Central memory CD8-positive, alpha-beta T cell (primary cell): Measurements from ENCODE around the gene NIPBL.
A peak's percentile ranks its signal among the peaks of the same experiment; 100 is the strongest.

Experiments
- ATAC-seq: fragments of 150-1000 bp; cut with Tn5 transposase; replicated peaks from 2 replicates; pipeline ENCODE4 v1.10.0; 2022; ENCODE audit warnings: mild to moderate bottlenecking, moderate FRiP score, moderate number of reproducible peaks; ENCODE audit not compliant: poor library complexity, severe bottlenecking; ENCODE audit errors: extremely low read depth
- DNase-seq, 2 donors: peaks; one replicate each; pipeline ENCODE4 v3.0.0; 2021; ENCODE audit warnings: low spot score in 2 of 2
- H3K27ac Mint-ChIP-seq: one replicate; pipeline ENCODE4 v1.8.0; 2022; ENCODE audit warnings: low read depth, mild to moderate bottlenecking, moderate library complexity, mixed read lengths
- H3K27me3 Mint-ChIP-seq: one replicate; pipeline ENCODE4 v1.8.0; 2022; ENCODE audit warnings: mixed read lengths
- H3K36me3 Mint-ChIP-seq: one replicate; pipeline ENCODE4 v1.8.0; 2022; ENCODE audit warnings: mild to moderate bottlenecking, moderate library complexity, mixed read lengths; ENCODE audit not compliant: insufficient read depth
- H3K4me1 Mint-ChIP-seq: one replicate; pipeline ENCODE4 v1.8.0; 2022; ENCODE audit warnings: mixed read lengths
- H3K4me3 Mint-ChIP-seq: one replicate; pipeline ENCODE4 v1.8.0; 2022; ENCODE audit warnings: mild to moderate bottlenecking, moderate library complexity, mixed read lengths
- H3K9me3 Mint-ChIP-seq: one replicate; pipeline ENCODE4 v1.8.0; 2022; ENCODE audit warnings: mixed read lengths

Gene NIPBL

DNA sequence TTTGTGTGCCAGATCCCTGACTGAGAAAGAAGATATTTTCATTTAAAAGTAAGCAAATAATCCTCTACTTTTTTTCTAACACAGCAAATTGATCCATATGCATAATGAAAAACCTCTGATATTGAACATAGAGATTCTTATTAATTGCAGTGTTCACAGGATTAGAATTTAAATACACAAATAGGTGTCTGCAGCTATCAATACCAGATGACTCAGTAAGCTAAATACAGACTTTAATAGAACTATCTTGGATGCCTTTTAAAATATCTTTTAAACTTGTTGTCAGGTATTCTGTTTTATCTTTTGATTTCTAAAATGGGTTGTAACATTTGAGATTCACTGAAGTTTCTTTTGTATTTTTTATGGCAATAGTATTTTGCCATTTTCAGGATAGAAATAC is 43.1 kb downstream of the NIPBL start:
- peaks cover 43% of the 10 kb centered on the region for H3K4me1 Mint-ChIP-seq
- H3K36me3 Mint-ChIP-seq: peaks cover 4% of the 10 kb centered on the region
- DNase-seq (no peak), ATAC-seq (no peak)
- no peak overlapping the region for H3K4me3 Mint-ChIP-seq
- no peaks in the 10 kb centered on the region for H3K27me3 Mint-ChIP-seq
- H3K27ac Mint-ChIP-seq: no peak overlapping the region
- no peaks in the 10 kb centered on the region for H3K9me3 Mint-ChIP-seq

DNA sequence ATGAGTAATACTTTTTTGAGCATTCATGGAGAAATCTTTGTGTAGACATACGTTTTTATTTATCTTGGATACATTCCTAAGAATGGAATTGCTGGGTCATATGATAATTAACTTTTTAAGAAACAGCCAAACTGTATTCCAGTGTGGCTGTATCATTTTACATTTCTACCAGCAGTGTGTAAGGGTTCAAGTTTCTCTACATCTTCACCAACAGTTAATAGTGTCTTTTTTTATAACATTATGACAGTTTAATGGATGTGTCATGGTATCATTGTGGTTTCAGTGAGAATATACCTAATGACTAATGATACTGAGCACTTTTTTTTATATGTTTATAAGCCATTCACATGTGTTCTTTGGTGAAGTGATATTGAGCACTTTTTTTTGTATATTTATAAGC is 52.4 kb downstream of the NIPBL start:
- Mint-ChIP-seq H3K4me3 (no peak overlapping the region), H3K27me3 (no peaks in the 10 kb centered on the region), H3K36me3 (no peaks in the 10 kb centered on the region), H3K9me3 (no peaks in the 10 kb centered on the region), H3K4me1 (peaks cover 64% of the 10 kb centered on the region), H3K27ac (peak overlapping the region; percentile 16)
- peak; percentile 58 for ATAC-seq
- DNase-seq: no peak

DNA sequence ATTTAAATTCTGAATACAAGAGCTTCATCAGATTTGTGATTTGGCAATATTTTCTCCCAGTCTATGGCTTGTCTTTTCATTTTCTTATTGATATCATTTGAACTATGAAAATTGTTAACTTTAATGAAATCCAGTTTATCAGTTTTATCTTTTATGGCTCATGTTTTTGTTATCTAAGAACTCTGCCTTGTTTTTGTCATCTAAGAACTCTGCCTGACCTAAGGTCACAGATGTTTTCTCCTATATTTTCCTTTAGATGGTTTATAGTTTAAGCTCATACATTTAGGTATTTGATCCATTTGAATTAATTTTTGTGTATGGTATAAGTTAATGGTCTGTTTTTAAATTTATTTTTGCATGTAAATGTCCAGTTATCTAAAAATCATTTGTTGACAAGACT is 52.9 kb downstream of the NIPBL start:
- no peak for ATAC-seq
- H3K36me3 Mint-ChIP-seq: no peaks in the 10 kb centered on the region

DNA sequence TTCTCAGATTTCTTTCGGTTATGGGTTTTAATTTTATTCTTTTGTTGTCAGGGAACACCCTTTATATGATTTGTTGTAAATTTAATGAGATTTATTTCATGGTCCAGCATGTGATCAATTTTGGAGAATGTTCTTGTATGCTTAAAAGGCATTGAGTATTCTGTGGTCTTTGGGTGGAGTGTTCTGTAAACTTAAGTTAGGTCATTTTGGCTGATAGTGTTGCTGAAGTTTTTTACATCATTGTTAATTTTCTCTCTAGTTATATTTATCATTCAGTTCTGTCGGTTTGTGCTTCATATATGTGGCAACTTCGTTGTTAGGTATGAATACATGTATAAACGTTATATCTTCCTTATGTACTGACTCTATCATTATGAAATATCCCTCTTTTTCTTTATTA is 55.5 kb downstream of the NIPBL start:
- Mint-ChIP-seq H3K27me3 (no peaks in the 10 kb centered on the region), H3K27ac (peak overlapping the region; percentile 52), H3K9me3 (no peaks in the 10 kb centered on the region), H3K4me1 (peaks cover 80% of the 10 kb centered on the region), H3K4me3 (no peak overlapping the region), H3K36me3 (no peaks in the 10 kb centered on the region)
- ATAC-seq (no peak), DNase-seq (no peak)

More for the DNA sequence above, 52.9 kb downstream of the NIPBL start:
- no peaks in the 10 kb centered on the region for H3K9me3 Mint-ChIP-seq
- no peak overlapping the region for H3K27ac Mint-ChIP-seq
- no peak overlapping the region for H3K4me3 Mint-ChIP-seq
- DNase-seq: no peak
- peaks cover 69% of the 10 kb centered on the region for H3K4me1 Mint-ChIP-seq
- no peaks in the 10 kb centered on the region for H3K27me3 Mint-ChIP-seq

DNA sequence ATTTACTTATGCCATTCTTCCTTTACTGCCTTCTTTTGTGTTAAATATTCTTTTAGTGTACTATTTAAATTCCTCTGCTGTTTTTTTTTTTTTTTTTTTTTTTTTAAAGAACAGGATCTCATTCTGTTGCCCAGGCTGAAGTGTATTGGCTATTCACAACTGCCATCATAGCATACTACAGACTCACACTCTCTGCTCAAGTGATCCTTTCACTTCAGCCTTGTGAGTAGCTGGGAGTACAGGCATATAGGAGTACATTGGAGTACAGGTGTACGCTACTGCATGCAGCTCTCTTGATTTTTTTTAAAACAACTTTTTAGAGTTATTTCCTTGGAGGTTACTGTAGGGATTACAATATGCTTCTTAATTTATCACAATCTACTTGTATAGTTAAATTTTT is 56.1 kb downstream of the NIPBL start:
- ATAC-seq: no peak
- H3K4me1 Mint-ChIP-seq: peaks cover 80% of the 10 kb centered on the region
- H3K9me3 Mint-ChIP-seq: no peaks in the 10 kb centered on the region
- no peaks in the 10 kb centered on the region for H3K36me3 Mint-ChIP-seq
- H3K27ac Mint-ChIP-seq: peak overlapping the region; percentile 52
- no peaks in the 10 kb centered on the region for H3K27me3 Mint-ChIP-seq
- no peak overlapping the region for H3K4me3 Mint-ChIP-seq
- no peak for DNase-seq

DNA sequence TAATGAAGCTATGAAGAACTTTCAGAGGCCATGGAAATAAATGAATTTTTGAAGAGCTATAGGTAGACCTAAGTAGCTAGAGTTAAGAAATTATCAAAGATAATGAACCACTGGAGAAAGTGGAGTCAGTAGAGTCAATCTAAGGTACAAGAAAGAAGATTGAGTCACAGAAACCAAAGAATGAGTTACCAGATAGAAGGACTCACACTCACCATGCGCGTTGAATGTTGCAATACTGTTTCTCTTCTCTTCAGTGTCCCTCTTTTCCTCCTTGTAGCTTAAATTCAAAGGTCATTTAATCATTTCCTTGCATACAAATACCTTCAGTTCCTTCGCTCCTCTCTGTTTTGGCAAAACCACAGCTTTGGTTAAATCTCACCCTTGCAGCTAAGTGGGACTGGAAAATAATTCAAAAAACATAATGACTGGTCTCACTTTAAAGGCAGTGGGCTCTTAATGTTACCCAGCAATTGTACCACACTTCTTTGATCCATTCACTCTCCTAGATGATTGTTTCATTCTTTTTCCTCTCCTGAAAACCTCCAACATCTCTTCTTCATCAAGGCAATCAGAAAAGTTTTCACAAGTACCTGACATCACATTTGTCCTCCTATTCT is 58.3 kb downstream of the NIPBL start:
- H3K36me3 Mint-ChIP-seq: peaks cover 2% of the 10 kb centered on the region
- ATAC-seq (no peak), DNase-seq (no peak)
- H3K9me3 Mint-ChIP-seq: no peaks in the 10 kb centered on the region
- H3K4me1 Mint-ChIP-seq: peaks cover 70% of the 10 kb centered on the region
- no peaks in the 10 kb centered on the region for H3K27me3 Mint-ChIP-seq
- no peak overlapping the region for H3K4me3 Mint-ChIP-seq
- H3K27ac Mint-ChIP-seq: no peak overlapping the region

DNA sequence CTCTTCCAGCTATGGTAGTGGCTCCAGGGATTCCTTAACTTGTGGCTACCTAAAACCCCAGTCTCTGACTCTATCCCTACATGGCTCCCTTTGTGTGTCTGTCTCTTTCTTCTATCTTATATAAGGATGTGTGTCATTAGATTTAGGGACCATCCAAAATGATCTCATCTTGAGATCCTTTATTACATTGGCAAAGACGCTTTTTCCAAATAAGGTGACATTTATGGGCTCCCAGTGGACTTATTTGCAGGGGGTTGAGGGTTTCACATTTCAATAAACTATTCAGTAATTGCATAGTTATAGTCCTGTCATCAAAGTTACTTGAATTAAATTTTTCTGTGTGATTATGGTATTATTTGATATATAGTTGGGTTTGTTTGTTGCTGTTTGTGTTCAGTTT is 59.2 kb downstream of the NIPBL start:
- Mint-ChIP-seq H3K27ac (no peak overlapping the region), H3K36me3 (peaks cover 2% of the 10 kb centered on the region), H3K4me3 (no peak overlapping the region), H3K27me3 (no peaks in the 10 kb centered on the region), H3K4me1 (peaks cover 69% of the 10 kb centered on the region), H3K9me3 (no peaks in the 10 kb centered on the region)
- DNase-seq: no peak
- ATAC-seq: no peak

DNA sequence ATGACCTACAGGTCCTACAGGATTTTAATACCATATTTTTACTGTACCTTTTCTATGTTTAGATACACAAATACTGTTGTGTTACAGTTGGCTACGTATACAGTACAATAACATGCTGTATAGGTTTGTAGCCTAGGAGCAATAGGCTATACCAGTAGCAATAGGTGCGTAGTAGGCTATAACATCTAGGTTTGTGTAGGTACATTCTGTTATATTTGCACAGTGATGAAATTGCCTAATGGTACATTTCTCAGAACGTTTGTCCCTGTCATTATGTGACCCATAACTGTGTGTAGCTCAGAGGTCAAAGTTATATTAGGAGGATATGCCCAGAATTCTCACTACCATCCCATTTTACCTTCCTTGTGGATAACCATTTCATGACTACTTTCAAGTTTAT is 59.7 kb downstream of the NIPBL start:
- no peak overlapping the region for H3K27ac Mint-ChIP-seq

DNA sequence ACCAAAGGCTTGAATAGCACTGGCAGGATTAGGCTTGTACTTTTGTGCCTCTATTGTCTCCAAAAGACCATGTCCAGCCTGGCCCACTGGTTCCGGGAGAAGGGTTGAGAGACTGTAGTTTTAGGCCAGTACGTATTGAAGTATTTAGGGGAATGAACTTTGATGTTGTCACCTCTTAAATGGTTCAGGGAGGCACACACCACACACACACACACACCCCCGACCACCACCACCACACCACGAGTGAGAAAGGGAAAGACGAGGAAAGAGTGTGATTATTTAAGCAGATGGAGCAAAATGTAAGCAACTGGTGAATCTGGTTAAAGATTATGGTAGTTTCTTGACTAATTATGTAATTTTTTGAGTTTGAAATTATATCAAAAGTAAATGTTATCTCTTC is 61.6 kb downstream of the NIPBL start:
- Mint-ChIP-seq H3K4me1 (peaks cover 59% of the 10 kb centered on the region), H3K36me3 (peaks cover 2% of the 10 kb centered on the region), H3K4me3 (no peak overlapping the region), H3K27ac (no peak overlapping the region), H3K27me3 (no peaks in the 10 kb centered on the region), H3K9me3 (no peaks in the 10 kb centered on the region)
- ATAC-seq (no peak), DNase-seq (no peak)

More for the DNA sequence above, 59.7 kb downstream of the NIPBL start:
- H3K27me3 Mint-ChIP-seq: no peaks in the 10 kb centered on the region
- peaks cover 2% of the 10 kb centered on the region for H3K36me3 Mint-ChIP-seq
- ATAC-seq (no peak), DNase-seq (no peak)
- H3K4me3 Mint-ChIP-seq: no peak overlapping the region
- no peaks in the 10 kb centered on the region for H3K9me3 Mint-ChIP-seq
- peaks cover 73% of the 10 kb centered on the region for H3K4me1 Mint-ChIP-seq

DNA sequence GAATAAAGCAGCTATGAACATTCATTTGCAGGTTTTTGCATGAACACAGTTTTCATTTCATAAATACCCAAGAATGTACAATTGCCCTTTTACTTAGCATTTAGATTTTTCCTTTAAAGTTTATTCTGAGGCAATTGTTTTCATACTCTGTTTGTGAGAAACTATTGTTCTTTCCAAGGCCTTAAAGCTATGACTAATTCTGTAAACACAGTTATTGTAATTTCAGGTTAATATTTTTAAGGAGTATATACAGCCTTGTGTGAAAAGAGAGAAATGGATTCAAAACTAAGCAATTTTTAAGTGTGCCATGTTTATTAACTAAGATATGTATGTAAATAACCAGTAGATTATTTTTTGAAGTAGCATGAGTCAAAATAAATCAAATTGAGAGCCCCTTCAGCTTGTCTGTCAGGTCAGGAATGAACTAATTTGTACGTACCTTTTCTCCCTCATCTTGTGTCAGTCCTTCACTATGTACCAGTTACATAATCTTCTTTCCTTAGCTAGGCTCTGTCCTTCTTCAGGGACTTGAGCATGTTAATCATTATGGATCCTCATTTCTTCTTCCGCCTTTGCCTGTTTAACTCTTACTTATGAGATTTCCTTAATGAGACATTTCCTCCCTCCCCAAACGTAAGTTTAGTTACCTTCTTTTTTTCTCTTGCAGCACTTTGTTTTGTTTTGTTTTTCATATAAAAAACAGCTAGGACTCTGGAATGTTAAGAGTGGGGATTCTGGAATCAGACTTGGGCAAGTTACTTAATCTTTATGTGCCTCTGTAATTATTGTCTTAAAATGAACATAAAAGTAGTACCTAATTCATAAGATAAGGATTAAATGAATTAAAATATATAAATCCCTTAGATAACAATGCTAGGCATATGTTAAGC is 63.6 kb downstream of the NIPBL start:
- H3K27ac Mint-ChIP-seq: no peak overlapping the region
- no peak for DNase-seq
- peaks cover 6% of the 10 kb centered on the region for H3K36me3 Mint-ChIP-seq

DNA sequence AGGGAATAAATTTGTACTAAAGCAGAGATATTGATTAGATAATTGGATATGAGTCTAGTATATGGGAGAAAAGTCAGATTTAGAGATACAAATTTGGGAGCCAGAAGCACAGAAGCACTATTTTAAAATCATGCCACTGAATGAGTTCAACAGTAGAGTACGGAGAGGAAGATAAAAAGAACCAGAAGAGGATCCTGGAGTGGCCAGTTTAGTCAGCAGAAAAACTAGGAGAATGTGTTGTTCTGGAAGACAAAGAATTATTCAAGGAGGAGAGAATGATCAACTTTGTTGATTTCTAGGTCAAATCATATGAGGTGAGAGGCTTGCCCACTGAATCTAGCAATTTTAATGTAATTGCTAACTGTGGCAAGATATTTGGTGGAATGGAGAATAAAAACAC is 67.0 kb downstream of the NIPBL start:
- Mint-ChIP-seq H3K4me3 (no peak overlapping the region), H3K27ac (peak overlapping the region; percentile 3), H3K27me3 (no peaks in the 10 kb centered on the region), H3K36me3 (peaks cover 8% of the 10 kb centered on the region), H3K4me1 (peaks cover 42% of the 10 kb centered on the region), H3K9me3 (no peaks in the 10 kb centered on the region)
- ATAC-seq (no peak), DNase-seq (no peak)

More for the DNA sequence above, 63.6 kb downstream of the NIPBL start:
- no peak for ATAC-seq
- Mint-ChIP-seq H3K4me1 (peaks cover 56% of the 10 kb centered on the region), H3K27me3 (no peaks in the 10 kb centered on the region), H3K9me3 (no peaks in the 10 kb centered on the region), H3K4me3 (no peak overlapping the region)

DNA sequence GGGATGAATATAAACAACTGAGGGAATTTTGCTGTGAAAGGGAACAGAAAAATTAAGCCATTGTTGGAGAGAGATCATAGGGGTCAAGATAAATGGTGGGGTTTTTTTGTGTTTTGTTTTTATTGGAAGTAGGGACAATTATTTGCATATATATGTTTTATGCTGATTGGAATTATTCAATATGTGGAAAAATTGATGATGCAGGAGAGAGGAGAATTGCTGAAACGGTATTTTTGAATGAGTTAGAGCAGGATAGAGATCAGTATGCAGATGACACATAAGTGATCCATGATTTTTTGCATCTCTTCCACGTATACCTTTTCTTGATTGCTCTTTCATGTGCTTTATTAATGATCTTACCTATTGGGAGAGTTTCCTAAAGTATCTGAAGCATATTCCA is 67.5 kb downstream of the NIPBL start:
- H3K4me1 Mint-ChIP-seq: peaks cover 38% of the 10 kb centered on the region
- H3K27me3 Mint-ChIP-seq: no peaks in the 10 kb centered on the region
- H3K9me3 Mint-ChIP-seq: no peaks in the 10 kb centered on the region
- peak overlapping the region; percentile 3 for H3K27ac Mint-ChIP-seq
- no peak for ATAC-seq
- H3K4me3 Mint-ChIP-seq: no peak overlapping the region
- no peak for DNase-seq
- peaks cover 6% of the 10 kb centered on the region for H3K36me3 Mint-ChIP-seq

DNA sequence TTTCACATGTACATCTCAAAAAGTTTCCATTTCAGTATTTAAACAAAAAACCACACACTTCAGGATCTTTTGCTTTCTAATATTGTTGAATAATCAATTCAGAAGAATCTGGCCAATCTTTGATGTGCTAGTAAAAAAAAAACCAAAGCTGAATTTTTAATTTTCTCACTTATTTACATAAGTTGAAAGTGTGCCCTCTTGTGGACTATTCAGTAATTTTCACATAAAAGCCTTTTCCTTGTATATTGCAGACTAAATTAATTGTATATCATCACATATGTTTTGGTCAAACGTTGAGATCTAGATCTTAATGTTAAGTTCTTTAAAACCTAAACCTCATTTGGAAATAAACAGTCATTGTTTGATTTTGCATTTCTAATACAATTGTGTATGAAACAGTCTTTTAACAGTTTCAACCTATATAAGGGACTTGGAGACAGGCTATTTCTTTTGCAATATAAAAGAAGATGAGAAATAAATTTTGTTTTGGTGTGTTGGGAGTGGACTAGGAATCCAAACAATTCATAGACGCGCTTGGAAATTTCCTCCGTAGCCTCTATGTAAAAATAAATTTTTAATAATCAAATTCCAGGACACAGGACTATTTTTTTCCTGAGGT is 68.1 kb downstream of the NIPBL start:
- Mint-ChIP-seq H3K27me3 (no peaks in the 10 kb centered on the region), H3K27ac (no peak overlapping the region), H3K9me3 (no peaks in the 10 kb centered on the region), H3K4me3 (no peak overlapping the region), H3K4me1 (peaks cover 38% of the 10 kb centered on the region), H3K36me3 (peaks cover 6% of the 10 kb centered on the region)
- ATAC-seq (peak; percentile 32), DNase-seq (no peak)
